Activated naive CD4-positive, alpha-beta T cell treated with anti-CD3 and anti-CD28 coated beads, Interleukin-2, amount 10 ng/mL, durations not matched to agents 5 hours and 36 hours (primary cell): Measurements from ENCODE around the gene ZNF763. TPM values are rescaled to one million over a fixed set of nuclear protein-coding genes. Genes with fewer than 3 reads are reported as not detected.

ENCODE experiments used
- total RNA-seq, 2 experiments: library from RNA; stranded (reverse); gene quantifications; one replicate each; pipeline ENCODE4 v1.2.3, GENCODE V29; 2021

Gene ZNF763
- 1 to 10 TPM; 2.7 to 3.4 TPM for total RNA-seq

DNA sequence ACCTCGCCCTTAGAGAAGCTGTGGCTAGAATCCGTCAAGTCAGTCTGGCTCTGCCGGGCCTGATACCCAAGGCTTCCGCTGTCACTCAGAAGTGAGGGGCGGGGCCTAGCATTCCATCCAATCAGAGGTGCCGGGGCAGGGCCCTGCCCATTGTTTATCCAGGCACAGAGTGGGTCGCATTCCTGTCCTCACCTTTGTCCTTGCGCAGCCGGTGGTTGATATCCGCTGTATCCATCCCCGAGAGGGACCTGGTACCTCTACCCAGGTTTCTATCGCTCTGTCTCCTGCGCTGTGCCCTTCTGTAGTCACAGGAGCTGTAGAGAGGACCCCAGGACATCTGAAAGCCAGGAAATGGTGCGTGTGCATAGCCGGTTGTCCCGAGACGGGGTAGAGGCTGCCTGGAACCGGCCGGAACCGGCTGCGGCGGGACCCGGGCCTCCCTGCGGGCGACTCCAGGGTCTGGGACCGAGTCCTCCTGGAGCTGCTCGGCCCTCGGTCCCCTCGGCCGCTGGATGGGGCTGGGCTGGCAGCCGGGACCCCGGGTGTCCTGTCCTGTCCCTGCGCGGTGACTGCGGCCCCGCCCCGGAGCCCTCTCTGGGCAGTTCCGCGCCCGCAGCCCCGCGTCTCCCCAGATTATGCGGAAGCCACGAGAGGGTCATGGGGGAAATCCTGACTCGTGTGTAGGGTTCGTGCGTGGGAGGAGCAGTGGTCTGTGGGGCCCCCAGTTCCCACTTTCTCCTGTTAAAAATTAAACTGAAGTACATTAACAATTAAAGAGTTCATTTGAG is at the start of gene ZNF763:
ZNF763 (plus strand) TSS at position 183 of the 788 bp plus-strand sequence; CDS start at position 352, 169 bp downstream.

DNA sequence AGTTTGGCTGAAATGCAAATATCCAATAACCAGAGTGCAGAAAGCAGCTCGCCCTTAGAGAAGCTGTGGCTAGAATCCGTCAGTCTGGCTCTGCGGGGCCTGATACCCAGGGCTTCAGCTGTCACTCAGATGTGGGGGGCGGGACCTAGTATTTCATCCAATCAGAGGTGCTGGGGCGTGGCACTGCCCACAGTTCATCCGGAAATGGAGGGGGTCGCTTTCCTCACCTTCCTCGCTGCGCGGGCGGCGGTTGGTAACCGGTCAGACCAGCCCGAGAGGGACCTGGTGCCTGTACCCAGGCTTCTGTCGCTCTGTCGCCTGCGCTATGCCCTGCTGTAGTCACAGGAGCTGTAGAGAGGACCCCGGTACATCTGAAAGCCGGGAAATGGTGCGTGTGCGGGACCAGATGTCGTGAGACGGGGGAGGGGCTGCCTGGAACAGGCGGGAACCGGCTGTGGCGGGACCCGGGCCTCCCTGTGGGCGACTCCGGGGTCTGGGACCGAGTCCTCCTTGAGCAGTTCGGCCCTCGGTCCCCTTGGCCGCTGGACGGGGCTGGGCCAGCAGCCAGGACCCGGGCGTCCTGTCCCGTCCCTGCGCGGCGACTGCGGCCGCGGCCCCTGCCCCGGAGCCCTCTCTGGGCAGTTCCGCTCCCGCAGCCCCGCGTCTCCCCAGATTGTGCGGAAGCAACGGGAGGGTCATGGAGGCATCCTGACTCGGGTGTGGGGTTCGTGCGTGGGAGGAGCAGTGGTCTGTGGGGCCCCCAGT is 39.8 kb upstream of the ZNF763 start, which contains the start of gene ZNF700:
ZNF700 (plus strand) TSS at position 222 of the 765 bp plus-strand sequence; CDS start at position 326, 104 bp downstream.

Other genes starting within 250 kb of the ZNF763 start
- 1 to 10 TPM; 4.8 to 5.2 TPM for gene ZNF823, start 226.1 kb upstream of the ZNF763 start, total RNA-seq
- gene ZNF441, start 198.0 kb upstream of the ZNF763 start, total RNA-seq, result 1 to 10 TPM; 7.4 TPM
- gene ZNF491, start 166.5 kb upstream of the ZNF763 start, total RNA-seq, result 1 to 10 TPM; 1.8 TPM
- gene ZNF440, start 150.8 kb upstream of the ZNF763 start, total RNA-seq, result 10 to 100 TPM; 15.7 to 16.5 TPM
- 1 to 10 TPM; 7.8 to 9.2 TPM for gene ZNF439, start 116.3 kb upstream of the ZNF763 start, total RNA-seq
- 1 to 10 TPM; 4.2 to 4.9 TPM for gene ZNF69, start 77.3 kb upstream of the ZNF763 start, total RNA-seq
- gene ZNF700, start 39.9 kb upstream of the ZNF763 start, total RNA-seq, result 10 to 100 TPM; 21.8 to 22.1 TPM
- under 1 TPM; 0.39 to 0.43 TPM for gene ZNF433, start 70.6 kb downstream of the ZNF763 start, total RNA-seq
- under 1 TPM; 0.41 to 0.50 TPM for gene ZNF878, start 87.9 kb downstream of the ZNF763 start, total RNA-seq
- 1 to 10 TPM; 2.5 to 3.9 TPM for gene ZNF844, start 99.7 kb downstream of the ZNF763 start, total RNA-seq
- 1 to 10 TPM; 3.9 to 6.1 TPM for gene ZNF20, start 175.3 kb downstream of the ZNF763 start, total RNA-seq
- 1 to 10 TPM; 6.0 to 6.4 TPM for gene ZNF625, start 191.7 kb downstream of the ZNF763 start, total RNA-seq
- 10 to 100 TPM; 15.4 to 16.4 TPM for gene ZNF136, start 198.1 kb downstream of the ZNF763 start, total RNA-seq